ENCODE results near the gene EEPD1. TPM values are rescaled to one million over a fixed set of nuclear protein-coding genes. Genes with fewer than 3 reads are reported as not detected.

Gene EEPD1
- total RNA-seq, 1 donor from 2014 or later = 10.8 TPM

GRCh38 chr7:36312064-36312914 is 159.2 kb downstream of the EEPD1 start:
- DNase-seq (ENCODE audit: low read depth) = no peak
- TF ChIP-seq, protein P1, sequence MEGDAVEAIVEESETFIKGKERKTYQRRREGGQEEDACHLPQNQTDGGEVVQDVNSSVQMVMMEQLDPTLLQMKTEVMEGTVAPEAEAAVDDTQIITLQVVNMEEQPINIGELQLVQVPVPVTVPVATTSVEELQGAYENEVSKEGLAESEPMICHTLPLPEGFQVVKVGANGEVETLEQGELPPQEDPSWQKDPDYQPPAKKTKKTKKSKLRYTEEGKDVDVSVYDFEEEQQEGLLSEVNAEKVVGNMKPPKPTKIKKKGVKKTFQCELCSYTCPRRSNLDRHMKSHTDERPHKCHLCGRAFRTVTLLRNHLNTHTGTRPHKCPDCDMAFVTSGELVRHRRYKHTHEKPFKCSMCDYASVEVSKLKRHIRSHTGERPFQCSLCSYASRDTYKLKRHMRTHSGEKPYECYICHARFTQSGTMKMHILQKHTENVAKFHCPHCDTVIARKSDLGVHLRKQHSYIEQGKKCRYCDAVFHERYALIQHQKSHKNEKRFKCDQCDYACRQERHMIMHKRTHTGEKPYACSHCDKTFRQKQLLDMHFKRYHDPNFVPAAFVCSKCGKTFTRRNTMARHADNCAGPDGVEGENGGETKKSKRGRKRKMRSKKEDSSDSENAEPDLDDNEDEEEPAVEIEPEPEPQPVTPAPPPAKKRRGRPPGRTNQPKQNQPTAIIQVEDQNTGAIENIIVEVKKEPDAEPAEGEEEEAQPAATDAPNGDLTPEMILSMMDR (conservative IDR thresholded peaks at IDR 0.05; ENCODE audit: low read depth, low read length) = peak; percentile 30
- H3K4me3 ChIP-seq (ENCODE audit: low read depth, low read length) = no peak overlapping the region

- DNase-seq (ENCODE audit: low read depth) = no peak
- H3K4me3 ChIP-seq (ENCODE audit: low read depth, low read length) = no peak overlapping the region
- TF ChIP-seq, protein P1 (conservative IDR thresholded peaks at IDR 0.05; ENCODE audit: low read depth, low read length) = no peak
These were observed 159.9 kb downstream of the EEPD1 start for GRCh38 chr7:36312915-36313334.

- DNase-seq (ENCODE audit: low read depth) = no peak
- TF ChIP-seq, protein P1 (conservative IDR thresholded peaks at IDR 0.05; ENCODE audit: low read depth, low read length) = no peak
- H3K4me3 ChIP-seq (ENCODE audit: low read depth, low read length) = no peak overlapping the region
These were observed 160.6 kb downstream of the EEPD1 start for GRCh38 chr7:36313607-36314006.

DNA sequence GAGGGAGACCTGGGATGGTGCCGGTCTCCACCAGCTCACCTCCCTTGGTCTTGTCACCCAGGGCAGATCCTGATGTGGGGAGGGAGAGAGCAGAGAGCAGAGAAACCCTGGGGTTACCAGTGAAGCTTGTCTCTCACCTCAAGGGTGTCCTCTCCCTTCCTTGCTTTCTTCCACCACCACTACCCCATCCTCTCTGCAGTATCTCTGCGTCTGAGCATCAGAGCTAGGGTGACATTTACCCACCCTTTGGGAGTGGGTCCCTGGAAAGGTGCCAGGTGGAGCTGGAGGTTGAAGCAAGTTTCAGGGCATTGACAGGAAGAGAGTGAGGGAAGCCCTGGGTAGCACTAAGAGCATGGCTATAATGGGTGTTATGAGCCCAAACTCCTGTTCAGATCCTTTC is 161.4 kb downstream of the EEPD1 start:
- DNase-seq (ENCODE audit: low read depth) = no peak
- TF ChIP-seq, protein P1 (conservative IDR thresholded peaks at IDR 0.05; ENCODE audit: low read depth, low read length) = no peak
- H3K4me3 ChIP-seq (ENCODE audit: low read depth, low read length) = no peak overlapping the region

DNA sequence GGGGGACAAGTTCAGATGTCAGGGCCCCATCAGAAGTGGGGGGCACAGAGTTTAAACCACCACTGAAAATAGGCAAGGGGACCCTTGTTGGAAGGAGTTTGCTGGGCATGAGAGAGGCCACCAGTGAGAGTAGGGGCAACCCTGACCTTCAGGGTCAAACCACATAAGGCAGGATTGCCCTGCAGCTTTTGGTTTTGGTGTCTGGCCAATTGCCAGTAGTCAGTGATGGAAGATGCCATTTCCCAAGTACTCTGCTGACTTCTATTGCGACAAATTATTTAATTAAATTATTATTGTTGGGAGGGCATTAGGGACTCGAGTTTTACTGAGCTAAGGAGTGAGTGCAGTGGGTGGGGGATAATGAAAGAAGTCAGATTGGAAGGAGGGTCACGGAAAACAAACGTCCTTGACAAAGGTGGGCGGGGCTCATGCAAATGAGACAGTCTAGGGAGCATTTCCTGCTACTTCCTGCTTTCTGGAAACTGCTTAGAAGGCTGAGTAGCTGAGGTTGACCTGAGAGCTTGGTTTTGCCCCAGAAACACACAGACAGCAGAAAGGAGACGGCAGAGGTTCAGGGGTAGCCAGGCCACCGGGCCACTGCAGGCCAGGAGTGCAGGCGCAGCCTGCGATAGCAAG is 162.4 kb downstream of the EEPD1 start:
- no peak for DNase-seq (ENCODE audit: low read depth)
- TF ChIP-seq, protein P1 (conservative IDR thresholded peaks at IDR 0.05; ENCODE audit: low read depth, low read length) = no peak

GRCh38 chr7:36316319-36316718 is 163.3 kb downstream of the EEPD1 start:
- H3K4me3 ChIP-seq (ENCODE audit: low read depth, low read length) = no peak overlapping the region
- TF ChIP-seq, protein P1 (conservative IDR thresholded peaks at IDR 0.05; ENCODE audit: low read depth, low read length) = no peak
- DNase-seq (ENCODE audit: low read depth) = no peak

More for the DNA sequence above, 162.4 kb downstream of the EEPD1 start:
- no peak overlapping the region for H3K4me3 ChIP-seq (ENCODE audit: low read depth, low read length)

All from epithelial cell of proximal tubule (primary cell).